GM19328 (cell line): ENCODE results near the gene ZNF324B.
"Not testable (repeated sequence)": the region's sequence is repeated elsewhere in the genome, so short reads cannot be mapped to it uniquely, and the experiment has no call there.

Source experiments
- ATAC-seq: cut with Tn5 transposase; IDR thresholded peaks from one replicate; pipeline ENCODE4 v1.9.1; 2021; ENCODE audit warnings: mild to moderate bottlenecking, moderate library complexity; ENCODE audit not compliant: unreplicated experiment

ZNF324B gene

GRCh38 chr19:58453743-58454142 lies 2.3 kb downstream of the ZNF324B start:
- no peak for ATAC-seq

GRCh38 chr19:58455306-58455705 lies 3.9 kb downstream of the ZNF324B start:
- no peak for ATAC-seq

- ATAC-seq = no peak
These were observed 4.7 kb downstream of the ZNF324B start for GRCh38 chr19:58456111-58456510.

- ATAC-seq = no peak
These were observed 8.6 kb downstream of the ZNF324B start for GRCh38 chr19:58460039-58460438.

- peak; percentile 10 for ATAC-seq
These were observed 14.8 kb downstream of the ZNF324B start for GRCh38 chr19:58466089-58466759.

- ATAC-seq = peak; percentile 86
These were observed 15.6 kb downstream of the ZNF324B start, which contains the start of gene ZNF324 for GRCh38 chr19:58466760-58467589. Gene ZNF324 (plus strand): TSS chr19:58467080. CDS start chr19:58469186, 2,106 bp downstream.

- ATAC-seq = no peak
These were observed 16.9 kb downstream of the ZNF324B start for GRCh38 chr19:58468216-58468839.

- no peak for ATAC-seq
These were observed 18.0 kb downstream of the ZNF324B start for GRCh38 chr19:58469241-58470013.

- not testable (repeated sequence) for ATAC-seq
These were observed 19.6 kb downstream of the ZNF324B start for GRCh38 chr19:58470837-58471543.

GRCh38 chr19:58471736-58472135 lies 20.3 kb downstream of the ZNF324B start:
- ATAC-seq = no peak

GRCh38 chr19:58473775-58474174 lies 22.4 kb downstream of the ZNF324B start:
- no peak for ATAC-seq

GRCh38 chr19:58474291-58474996 lies 23.0 kb downstream of the ZNF324B start:
- ATAC-seq = no peak

GRCh38 chr19:58474997-58475713 lies 23.7 kb downstream of the ZNF324B start:
- ATAC-seq = no peak

- ATAC-seq = peak; percentile 88
These were observed 24.5 kb downstream of the ZNF324B start, which contains the start of gene ZNF446 for GRCh38 chr19:58475714-58476497. Gene ZNF446 (plus strand): TSS chr19:58476352. CDS start chr19:58477219, 867 bp downstream.

- ATAC-seq = no peak
These were observed 25.1 kb downstream of the ZNF324B start for GRCh38 chr19:58476498-58477015.

GRCh38 chr19:58477130-58477529 lies 25.7 kb downstream of the ZNF324B start:
- ATAC-seq = no peak

- no peak for ATAC-seq
These were observed 26.4 kb downstream of the ZNF324B start for GRCh38 chr19:58477871-58478270.

- no peak for ATAC-seq
These were observed 27.9 kb downstream of the ZNF324B start for GRCh38 chr19:58479303-58479702.
